Measurements from ENCODE around the gene BYSL.
A peak's percentile ranks its signal among the peaks of the same experiment; 100 is the strongest.

BYSL gene

GRCh38 chr6:41936073-41936837 is 15.0 kb downstream of the BYSL start:
- in situ Hi-C loops (cut with MboI; ENCODE audit: low pct_unique_long_range_greater_than_20kb, low sequenced_read_pairs, unreplicated experiment) = no loop called here
- TF ChIP-seq CTCF (IDR thresholded peaks at IDR 0.05; ENCODE audit: extremely low read depth, insufficient read depth, missing control alignments) = peak; percentile 78
- peak; percentile 77 for DNase-seq (ENCODE audit: low spot score)

- no peak for TF ChIP-seq CTCF (IDR thresholded peaks at IDR 0.05; ENCODE audit: extremely low read depth, insufficient read depth, missing control alignments)
- DNase-seq (ENCODE audit: low spot score) = no peak
- in situ Hi-C loops (cut with MboI; ENCODE audit: low pct_unique_long_range_greater_than_20kb, low sequenced_read_pairs, unreplicated experiment) = no loop called here
These were observed 16.2 kb downstream of the BYSL start for GRCh38 chr6:41937472-41937860.

- no peak for TF ChIP-seq CTCF (IDR thresholded peaks at IDR 0.05; ENCODE audit: extremely low read depth, insufficient read depth, missing control alignments)
- in situ Hi-C loops (cut with MboI; ENCODE audit: low pct_unique_long_range_greater_than_20kb, low sequenced_read_pairs, unreplicated experiment) = no loop called here
- no peak for DNase-seq (ENCODE audit: low spot score)
These were observed 16.7 kb downstream of the BYSL start for GRCh38 chr6:41937861-41938574.

GRCh38 chr6:41938590-41939175 is 17.4 kb downstream of the BYSL start:
- no peak for TF ChIP-seq CTCF (IDR thresholded peaks at IDR 0.05; ENCODE audit: extremely low read depth, insufficient read depth, missing control alignments)
- in situ Hi-C loops (cut with MboI; ENCODE audit: low pct_unique_long_range_greater_than_20kb, low sequenced_read_pairs, unreplicated experiment) = no loop called here

GRCh38 chr6:41939176-41939847 is 18.0 kb downstream of the BYSL start:
- in situ Hi-C loops (cut with MboI; ENCODE audit: low pct_unique_long_range_greater_than_20kb, low sequenced_read_pairs, unreplicated experiment) = no loop called here
- no peak for DNase-seq (ENCODE audit: low spot score)

More at GRCh38 chr6:41938590-41939175, 17.4 kb downstream of the BYSL start:
- no peak for DNase-seq (ENCODE audit: low spot score)

More at GRCh38 chr6:41939176-41939847, 18.0 kb downstream of the BYSL start:
- no peak for TF ChIP-seq CTCF (IDR thresholded peaks at IDR 0.05; ENCODE audit: extremely low read depth, insufficient read depth, missing control alignments)
